Stomach smooth muscle (tissue), 2 donors: ENCODE results near the gene CD82.
"Not testable (repeated sequence)": the region's sequence is repeated elsewhere in the genome, so short reads cannot be mapped to it uniquely, and the experiment has no call there.

Source experiments
- H3K27ac ChIP-seq: one replicate; pipeline ENCODE4 v1.7.0; 2013; ENCODE audit warnings: mild to moderate bottlenecking, low read length, inconsistent platforms
- H3K27me3 ChIP-seq, 2 donors: one replicate each; pipeline ENCODE4 v1.7.0; 2013; ENCODE audit warnings: low read length in 2 of 2; ENCODE audit not compliant: insufficient read depth in 2 of 2, control insufficient read depth in 1 of 2
- H3K36me3 ChIP-seq, 2 donors: one replicate each; pipeline ENCODE4 v1.7.0; 2013; ENCODE audit warnings: low read length in 2 of 2; ENCODE audit not compliant: control insufficient read depth in 2 of 2, insufficient read depth in 2 of 2
- H3K4me1 ChIP-seq: one replicate; pipeline ENCODE4 v1.7.0; 2013; ENCODE audit warnings: low read length; ENCODE audit not compliant: control insufficient read depth, insufficient read depth
- H3K4me3 ChIP-seq, 2 donors: one replicate each; pipeline ENCODE4 v1.7.0; 2013; ENCODE audit warnings: low read length in 2 of 2
- H3K9ac ChIP-seq, 2 donors: one replicate each; pipeline ENCODE4 v1.7.0; 2013; ENCODE audit warnings: low read length in 2 of 2, mild to moderate bottlenecking in 1 of 2
- H3K9me3 ChIP-seq, 2 donors: one replicate each; pipeline ENCODE4 v1.7.0; 2013; ENCODE audit warnings: low read length in 2 of 2; ENCODE audit not compliant: control insufficient read depth in 2 of 2
- donor health status: healthy.
- donor health status: Pancreatic carcinoma.

CD82 gene

GRCh38 chr11:44634401-44635281 is 69.2 kb downstream of the CD82 start:
- no peaks in the 10 kb centered on the region for H3K36me3 ChIP-seq
- peaks cover 21% of the 10 kb centered on the region for H3K4me1 ChIP-seq
- H3K4me3 ChIP-seq = peak overlapping the region in 1 of 2 donors; percentile 29
- no peaks in the 10 kb centered on the region for H3K27me3 ChIP-seq
- H3K9me3 ChIP-seq = no peaks in the 10 kb centered on the region
- no peak overlapping the region for H3K27ac ChIP-seq
- H3K9ac ChIP-seq = peak overlapping the region in 1 of 2 donors; percentile 28

GRCh38 chr11:44637487-44637886 is 72.0 kb downstream of the CD82 start:
- Histone ChIP-seq H3K36me3 (no peaks in the 10 kb centered on the region), H3K27me3 (no peaks in the 10 kb centered on the region), H3K27ac (no peak overlapping the region), H3K9ac (no peak overlapping the region), H3K9me3 (no peaks in the 10 kb centered on the region), H3K4me1 (peaks cover 17% of the 10 kb centered on the region), H3K4me3 (no peak overlapping the region)

- H3K4me1 ChIP-seq = peaks cover 14% of the 10 kb centered on the region
- H3K27me3 ChIP-seq = no peaks in the 10 kb centered on the region
- no peak overlapping the region for H3K9ac ChIP-seq
- H3K27ac ChIP-seq = no peak overlapping the region
- H3K36me3 ChIP-seq = no peaks in the 10 kb centered on the region
- H3K9me3 ChIP-seq = no peaks in the 10 kb centered on the region
- H3K4me3 ChIP-seq = no peak overlapping the region
Measured at GRCh38 chr11:44638032-44638431, 72.6 kb downstream of the CD82 start.

GRCh38 chr11:44643217-44643616 is 77.8 kb downstream of the CD82 start:
- H3K9ac ChIP-seq = no peak overlapping the region
- H3K9me3 ChIP-seq = no peaks in the 10 kb centered on the region
- no peaks in the 10 kb centered on the region for H3K36me3 ChIP-seq
- H3K27me3 ChIP-seq = no peaks in the 10 kb centered on the region
- H3K4me3 ChIP-seq = no peak overlapping the region
- no peaks in the 10 kb centered on the region for H3K4me1 ChIP-seq
- H3K27ac ChIP-seq = no peak overlapping the region

DNA sequence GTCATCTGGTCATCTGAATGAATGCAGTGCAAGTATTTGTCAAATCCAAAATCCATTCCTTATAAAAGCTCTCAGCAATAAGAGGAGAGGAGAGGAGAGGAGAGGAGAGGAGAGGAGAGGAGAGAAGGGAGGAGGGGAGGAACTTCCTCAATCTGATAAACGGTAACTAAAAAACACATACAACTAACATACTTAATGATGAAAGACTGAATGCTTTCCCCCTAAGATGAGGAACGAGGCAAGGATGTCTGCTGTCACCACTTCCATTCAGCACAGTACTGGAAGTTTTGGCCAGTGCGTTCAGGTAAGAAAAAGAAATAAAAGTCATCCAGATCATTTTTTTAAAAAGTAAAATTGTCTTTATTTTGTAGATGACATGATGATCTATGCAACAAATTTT is 80.4 kb downstream of the CD82 start:
- Histone ChIP-seq H3K4me1 (no peaks in the 10 kb centered on the region), H3K9ac (no peak overlapping the region), H3K27ac (no peak overlapping the region), H3K36me3 (no peaks in the 10 kb centered on the region), H3K4me3 (no peak overlapping the region), H3K9me3 (no peaks in the 10 kb centered on the region), H3K27me3 (no peaks in the 10 kb centered on the region)

DNA sequence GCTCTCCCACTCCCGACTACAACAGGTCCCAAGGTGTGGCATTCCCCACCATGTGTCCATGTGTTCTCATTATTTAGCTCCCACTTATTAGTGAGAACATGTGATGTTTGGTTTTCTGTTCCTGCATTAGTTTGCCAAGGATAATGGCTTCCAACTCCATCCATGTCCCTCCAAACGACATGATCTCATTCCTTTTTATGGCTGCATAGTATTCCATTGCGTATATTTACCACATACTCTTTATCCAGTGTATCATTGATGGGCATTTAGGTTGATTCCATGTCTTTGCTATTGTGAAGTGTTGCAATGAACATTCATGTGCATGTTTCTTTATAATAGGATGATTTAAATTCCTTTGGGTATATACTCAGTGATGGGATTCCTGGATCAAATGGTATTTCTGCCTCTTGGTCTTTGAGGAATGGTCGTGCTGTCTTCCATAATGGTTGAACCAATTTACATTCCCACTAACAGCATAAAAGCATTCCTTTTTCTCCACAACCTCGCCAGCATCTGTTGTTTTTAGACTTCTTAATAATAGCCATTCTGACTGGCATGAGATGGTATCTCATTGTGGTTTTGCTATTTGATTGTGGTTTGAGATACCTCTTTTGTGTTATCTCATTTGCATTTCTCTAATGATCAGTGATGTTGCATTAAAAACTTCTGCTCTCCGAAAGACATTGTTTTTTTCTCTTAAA is 81.9 kb downstream of the CD82 start:
- H3K9me3 ChIP-seq, H3K4me3 ChIP-seq, H3K27me3 ChIP-seq, H3K4me1 ChIP-seq, H3K27ac ChIP-seq, H3K9ac ChIP-seq, H3K36me3 ChIP-seq: not testable (repeated sequence)

DNA sequence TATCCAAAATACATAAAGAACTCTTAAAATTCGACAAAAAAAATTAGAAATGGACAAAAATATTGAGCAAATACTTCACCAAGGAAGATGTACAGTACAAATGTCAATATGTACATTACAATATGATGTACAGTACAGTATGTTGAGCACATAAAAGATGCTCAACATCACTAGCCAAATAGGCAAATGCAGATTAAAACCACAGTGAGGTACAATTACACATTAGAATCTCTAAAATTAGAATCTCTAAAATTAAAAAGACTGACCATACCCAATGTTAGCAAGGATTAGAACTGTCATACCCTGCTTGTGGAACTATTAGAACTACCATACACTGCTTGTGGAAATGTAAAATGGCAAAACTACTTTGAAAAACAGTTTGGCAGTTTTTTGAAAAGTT is 82.6 kb downstream of the CD82 start:
- Histone ChIP-seq H3K9me3 (no peaks in the 10 kb centered on the region), H3K27ac (no peak overlapping the region), H3K36me3 (no peaks in the 10 kb centered on the region), H3K4me1 (peaks cover 2% of the 10 kb centered on the region), H3K27me3 (no peaks in the 10 kb centered on the region), H3K9ac (no peak overlapping the region), H3K4me3 (no peak overlapping the region)

- Histone ChIP-seq H3K9ac (no peak overlapping the region), H3K9me3 (no peaks in the 10 kb centered on the region), H3K27ac (no peak overlapping the region), H3K4me3 (no peak overlapping the region), H3K36me3 (no peaks in the 10 kb centered on the region), H3K27me3 (no peaks in the 10 kb centered on the region), H3K4me1 (peaks cover 2% of the 10 kb centered on the region)
Measured at GRCh38 chr11:44651535-44652155, 86.2 kb downstream of the CD82 start.

DNA sequence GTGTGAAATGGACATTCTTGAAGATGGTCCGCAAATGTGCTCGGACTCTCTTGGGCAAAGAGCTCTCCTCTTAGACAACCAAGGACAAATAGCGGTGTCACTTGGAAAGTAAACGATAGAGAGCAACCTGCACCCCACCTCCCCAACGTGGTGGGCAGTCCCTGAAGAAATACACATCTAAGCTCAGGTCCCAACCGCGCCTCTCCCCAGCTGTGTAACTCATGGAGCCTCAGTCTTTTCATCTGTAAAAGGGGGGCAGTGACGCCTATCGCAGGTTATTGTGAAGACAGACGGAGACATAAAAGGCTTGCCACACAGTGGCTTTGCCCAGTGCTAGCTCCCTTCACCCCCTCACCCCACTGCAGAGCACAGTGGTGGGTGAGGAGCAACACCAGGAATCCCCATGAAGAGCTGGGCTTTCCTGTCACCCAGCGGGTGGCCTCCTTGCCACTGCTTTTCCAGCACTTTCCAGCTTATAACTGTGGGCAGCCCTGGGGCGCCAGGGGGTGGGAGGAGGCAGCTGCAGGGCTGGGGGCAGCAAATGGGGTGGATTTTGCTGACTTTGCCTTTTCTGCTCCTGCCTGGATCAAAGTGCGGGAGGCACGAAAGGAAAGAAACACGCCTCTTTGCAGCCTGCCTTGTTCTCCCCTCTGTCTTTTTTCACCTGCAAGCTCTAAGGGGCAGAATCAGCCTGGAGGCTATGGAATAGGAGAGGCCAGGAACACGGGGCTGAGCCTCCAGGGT is 87.6 kb downstream of the CD82 start:
- Histone ChIP-seq H3K4me3 (no peak overlapping the region), H3K36me3 (no peaks in the 10 kb centered on the region), H3K27ac (no peak overlapping the region), H3K27me3 (no peaks in the 10 kb centered on the region), H3K9ac (no peak overlapping the region), H3K9me3 (no peaks in the 10 kb centered on the region), H3K4me1 (peaks cover 2% of the 10 kb centered on the region)

DNA sequence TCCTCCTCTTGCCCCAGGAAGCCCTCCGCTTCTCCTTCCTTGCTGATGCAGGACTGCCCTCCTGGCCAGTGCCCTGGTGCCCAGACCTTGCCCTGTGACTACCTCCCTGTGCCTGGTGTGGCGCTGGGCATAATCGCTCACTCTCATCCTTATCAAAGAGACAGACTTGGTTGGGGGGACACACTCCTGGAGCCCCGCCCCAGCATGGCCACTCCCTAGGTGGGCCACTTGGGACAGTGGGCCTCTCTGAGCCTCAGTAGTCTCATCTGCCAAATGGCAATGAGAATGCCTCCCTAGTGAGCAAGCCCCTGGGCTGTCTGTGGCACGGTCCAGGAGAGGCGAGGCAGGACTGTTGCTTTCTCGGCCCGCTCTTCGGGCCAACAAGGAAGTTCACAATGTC is 88.6 kb downstream of the CD82 start:
- Histone ChIP-seq H3K4me1 (peaks cover 2% of the 10 kb centered on the region), H3K27me3 (no peaks in the 10 kb centered on the region), H3K9me3 (no peaks in the 10 kb centered on the region), H3K9ac (no peak overlapping the region), H3K4me3 (no peak overlapping the region), H3K36me3 (no peaks in the 10 kb centered on the region), H3K27ac (no peak overlapping the region)
